Tibial artery (tissue), 4 donors: Measurements from ENCODE around the gene ANTKMT.

Experiments used
- DNase-seq, 2 donors: peaks; one replicate each; pipeline ENCODE4 v3.0.0-alpha.2; 2019
- H3K27ac ChIP-seq, 2 donors: fragments of 200-600 bp; sonication (generic) in 1 of 2; 1 replicate in 1 of 2; 2 replicates in 1 of 2; pipeline ENCODE4 v1.5.1; 2018 to 2019; ENCODE audit warnings: mild to moderate bottlenecking in 1 of 2
- H3K27me3 ChIP-seq, 2 donors: fragments of 200-600 bp; sonication (generic) in 1 of 2; one replicate each; pipeline versions ENCODE4 v1.5.1 to v1.6.0; 2016 to 2019
- H3K36me3 ChIP-seq, 3 donors: fragments of 200-600 bp; sonication (generic) in 2 of 3; one replicate each; pipeline ENCODE4 v1.5.1; 2016 to 2019; ENCODE audit warnings: mild to moderate bottlenecking in 2 of 3
- H3K4me1 ChIP-seq, 4 donors: fragments of 200-600 bp; sonication (generic) in 2 of 4; 1 replicate in 3 of 4; 2 replicates in 1 of 4; pipeline ENCODE4 v1.5.1; 2016 to 2019
- H3K4me3 ChIP-seq, 2 donors: fragments of 200-600 bp; sonication (generic) in 1 of 2; 1 replicate in 1 of 2; 2 replicates in 1 of 2; pipeline ENCODE4 v1.5.1; 2018 to 2019; ENCODE audit warnings: mild to moderate bottlenecking in 2 of 2
- H3K9me3 ChIP-seq, 3 donors: fragments of 200-600 bp; sonication (generic) in 1 of 3; one replicate each; pipeline ENCODE4 v1.5.1; 2016 to 2019
- intact Hi-C: fragments of 100-400 bp; cut with DNase I; formaldehyde crosslinking; loops from one replicate; pipeline ENCODE4 v1.15.0; 2023; ENCODE audit warnings: low total_unique reads
- TF ChIP-seq, protein P1 (sequence below), 2 experiments: fragments of 200-600 bp in 1 of 2; fragments of 450-650 bp in 1 of 2; IDR thresholded peaks; one replicate each; pipeline ENCODE4 v1.5.1; 2017 to 2019; ENCODE audit warnings: antibody characterized with exemption in 2 of 2, mild to moderate bottlenecking in 1 of 2, moderate library complexity in 1 of 2

The ANTKMT gene

DNA sequence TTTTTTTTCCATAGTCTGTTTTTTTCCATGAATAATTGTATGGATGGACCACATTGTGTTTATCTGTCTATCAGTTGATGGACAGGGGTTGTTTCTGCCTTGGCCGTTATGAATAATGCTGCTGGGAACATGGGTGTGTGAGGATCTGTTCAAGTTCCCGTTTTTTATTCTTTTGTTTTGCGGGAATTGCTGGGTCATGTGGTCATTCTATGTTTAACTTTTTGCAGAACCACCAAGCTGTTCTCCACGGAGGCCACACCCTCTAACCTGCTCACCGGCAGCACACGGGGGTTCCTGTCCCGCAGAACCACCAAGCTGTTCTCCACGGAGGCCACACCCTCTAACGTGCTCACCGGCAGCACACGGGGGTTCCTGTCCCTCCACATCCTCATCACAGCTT lies 33.7 kb downstream of the ANTKMT start:
- no peak for DNase-seq
- intact Hi-C loops = no loop called here
- H3K4me1 ChIP-seq = peaks cover 0 to 5% (median 0%) of the 10 kb centered on the region in 4 donors
- no peaks in the 10 kb centered on the region for H3K36me3 ChIP-seq
- H3K4me3 ChIP-seq = no peak overlapping the region
- no peak overlapping the region for H3K27ac ChIP-seq
- H3K9me3 ChIP-seq = no peaks in the 10 kb centered on the region
- TF ChIP-seq, protein P1, sequence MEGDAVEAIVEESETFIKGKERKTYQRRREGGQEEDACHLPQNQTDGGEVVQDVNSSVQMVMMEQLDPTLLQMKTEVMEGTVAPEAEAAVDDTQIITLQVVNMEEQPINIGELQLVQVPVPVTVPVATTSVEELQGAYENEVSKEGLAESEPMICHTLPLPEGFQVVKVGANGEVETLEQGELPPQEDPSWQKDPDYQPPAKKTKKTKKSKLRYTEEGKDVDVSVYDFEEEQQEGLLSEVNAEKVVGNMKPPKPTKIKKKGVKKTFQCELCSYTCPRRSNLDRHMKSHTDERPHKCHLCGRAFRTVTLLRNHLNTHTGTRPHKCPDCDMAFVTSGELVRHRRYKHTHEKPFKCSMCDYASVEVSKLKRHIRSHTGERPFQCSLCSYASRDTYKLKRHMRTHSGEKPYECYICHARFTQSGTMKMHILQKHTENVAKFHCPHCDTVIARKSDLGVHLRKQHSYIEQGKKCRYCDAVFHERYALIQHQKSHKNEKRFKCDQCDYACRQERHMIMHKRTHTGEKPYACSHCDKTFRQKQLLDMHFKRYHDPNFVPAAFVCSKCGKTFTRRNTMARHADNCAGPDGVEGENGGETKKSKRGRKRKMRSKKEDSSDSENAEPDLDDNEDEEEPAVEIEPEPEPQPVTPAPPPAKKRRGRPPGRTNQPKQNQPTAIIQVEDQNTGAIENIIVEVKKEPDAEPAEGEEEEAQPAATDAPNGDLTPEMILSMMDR (IDR thresholded peaks at IDR 0.05) = no peak
- H3K27me3 ChIP-seq = peaks cover 0 to 10% of the 10 kb centered on the region in 2 donors

DNA sequence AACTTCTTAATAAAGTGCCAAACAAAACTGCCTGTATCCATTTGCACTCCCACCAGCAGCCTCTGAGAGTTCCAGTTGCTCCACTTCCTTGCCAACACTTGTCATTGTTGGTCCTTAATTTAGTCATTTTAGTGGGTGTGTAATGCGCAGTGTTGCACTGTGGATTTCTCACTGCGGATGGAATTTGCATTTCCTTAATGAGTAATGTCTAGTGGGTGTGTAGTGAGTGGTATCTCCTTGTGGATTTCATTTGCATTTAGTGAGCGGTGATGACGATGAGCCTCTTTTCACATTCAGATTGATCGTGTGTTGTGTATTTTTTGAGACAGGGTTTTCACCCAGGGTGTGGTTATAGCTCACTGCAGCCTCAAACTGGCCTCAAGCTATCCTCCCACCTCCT lies 35.5 kb downstream of the ANTKMT start:
- no peak overlapping the region for H3K4me3 ChIP-seq
- TF ChIP-seq, protein P1 (IDR thresholded peaks at IDR 0.05) = no peak
- H3K4me1 ChIP-seq = peaks cover 0 to 4% (median 0%) of the 10 kb centered on the region in 4 donors
- H3K27me3 ChIP-seq = peaks cover 0 to 20% of the 10 kb centered on the region in 2 donors
- no peak for DNase-seq
- intact Hi-C loops = no loop called here
- no peaks in the 10 kb centered on the region for H3K36me3 ChIP-seq
- H3K27ac ChIP-seq = no peak overlapping the region
- no peaks in the 10 kb centered on the region for H3K9me3 ChIP-seq

DNA sequence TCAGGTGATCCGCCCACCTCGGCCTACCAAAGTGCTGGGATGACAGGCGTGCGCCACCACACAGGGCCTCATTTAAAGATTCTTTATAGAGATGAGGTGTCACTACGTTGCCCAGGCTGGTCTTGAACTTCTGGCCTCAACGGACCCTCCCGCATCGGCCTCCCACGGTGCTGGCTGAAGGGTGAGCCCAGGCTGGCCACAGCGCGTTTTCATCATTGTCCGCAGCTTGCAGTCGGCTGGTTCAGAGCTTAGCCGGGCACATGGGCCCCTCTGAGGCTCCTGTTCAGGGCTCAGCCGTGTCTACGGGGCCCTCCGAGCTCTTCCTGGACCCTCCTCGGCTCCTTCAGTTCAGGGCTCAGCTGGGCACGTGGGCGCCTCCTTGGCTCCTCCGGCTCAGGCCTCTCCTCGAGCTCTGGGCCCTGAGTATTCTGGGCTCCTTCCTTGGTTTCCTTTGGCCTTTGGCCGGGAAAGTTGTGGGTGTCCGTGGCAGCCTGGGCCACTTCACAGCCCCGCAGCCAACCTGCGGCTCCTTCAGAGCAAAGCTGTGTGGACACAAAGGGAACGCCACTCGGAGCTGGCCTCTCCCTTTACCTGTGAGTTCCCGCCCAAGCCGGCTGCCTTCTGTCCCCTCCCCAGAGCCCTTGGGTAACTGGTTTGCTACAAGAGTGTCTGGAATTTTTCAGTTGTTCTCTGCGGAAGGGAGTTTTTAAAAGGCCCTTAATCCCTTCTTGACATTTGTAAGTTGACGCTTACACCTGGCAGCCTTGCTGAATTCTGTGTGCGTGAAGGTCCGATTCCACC lies 38.4 kb downstream of the ANTKMT start:
- TF ChIP-seq, protein P1 (IDR thresholded peaks at IDR 0.05) = no peak
- intact Hi-C loops = no loop called here
- H3K4me1 ChIP-seq = peaks cover 0 to 4% (median 0%) of the 10 kb centered on the region in 4 donors
- no peaks in the 10 kb centered on the region for H3K36me3 ChIP-seq
- no peak overlapping the region for H3K4me3 ChIP-seq
- no peaks in the 10 kb centered on the region for H3K9me3 ChIP-seq
- no peak for DNase-seq
- H3K27ac ChIP-seq = no peak overlapping the region
- peaks cover 0 to 41% of the 10 kb centered on the region in 2 donors for H3K27me3 ChIP-seq

DNA sequence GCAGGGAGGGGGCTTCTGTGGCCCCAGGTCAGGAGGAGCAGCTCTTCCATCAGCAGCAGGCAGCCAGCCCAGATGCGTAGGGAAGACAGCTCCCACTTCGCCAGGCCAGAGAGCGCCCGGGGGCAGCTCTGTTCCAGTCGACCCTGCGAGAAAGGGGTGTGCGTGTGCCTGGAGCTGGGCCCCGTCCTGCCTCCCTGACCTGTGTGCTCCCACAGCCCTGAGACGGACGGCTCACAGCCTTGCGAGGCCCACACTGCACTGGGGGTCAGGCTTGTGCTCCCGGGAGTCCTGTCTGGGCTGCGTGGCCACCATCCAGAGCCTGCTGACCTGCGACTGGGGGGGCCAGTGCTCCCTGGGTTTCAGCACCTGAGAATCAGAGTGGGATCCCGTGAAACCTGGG lies 39.1 kb downstream of the ANTKMT start:
- Histone ChIP-seq H3K36me3 (no peaks in the 10 kb centered on the region), H3K9me3 (no peaks in the 10 kb centered on the region), H3K27ac (no peak overlapping the region), H3K27me3 (peaks cover 0 to 47% of the 10 kb centered on the region in 2 donors), H3K4me1 (peaks cover 0 to 4% (median 0%) of the 10 kb centered on the region in 4 donors), H3K4me3 (no peak overlapping the region)
- no peak for DNase-seq
- TF ChIP-seq, protein P1 (IDR thresholded peaks at IDR 0.05) = no peak
- intact Hi-C loops = no loop called here

DNA sequence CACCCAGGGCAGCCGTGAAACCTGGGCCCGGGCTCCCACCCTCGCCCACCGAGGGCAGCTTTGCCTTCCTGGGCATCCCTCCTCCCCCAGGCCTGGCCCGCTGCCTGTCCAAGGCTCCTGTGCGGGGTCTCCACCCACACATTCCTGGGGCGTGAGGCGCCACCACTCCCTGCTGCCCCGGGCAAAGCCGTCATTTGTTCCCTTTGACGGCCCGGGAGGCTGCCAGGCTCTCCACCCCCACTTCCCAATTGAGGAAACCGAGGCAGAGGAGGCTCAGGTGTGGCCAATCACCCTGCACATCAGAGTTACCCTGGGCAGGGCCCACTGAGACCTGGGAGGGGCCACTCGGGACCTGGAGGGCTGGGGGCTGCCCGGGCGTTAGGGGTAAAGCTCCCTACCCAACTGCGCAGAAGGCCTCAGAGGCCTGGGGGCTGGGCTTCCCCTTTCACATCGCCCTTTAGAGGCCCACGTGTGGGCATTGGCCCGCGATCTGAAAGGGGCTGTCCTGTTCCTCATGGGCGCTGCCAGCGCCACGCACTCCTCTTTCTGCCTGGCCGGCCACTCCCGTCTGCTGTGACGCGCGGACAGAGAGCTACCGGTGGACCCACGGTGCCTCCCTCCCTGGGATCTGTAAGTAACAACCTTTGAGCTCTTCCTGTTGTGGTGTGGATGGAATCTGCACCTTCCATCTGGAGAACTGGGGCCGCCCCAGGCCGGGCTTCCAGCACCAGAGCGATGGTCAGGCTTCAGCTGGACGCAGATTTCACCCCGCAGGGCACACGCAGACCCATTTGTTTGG lies 39.8 kb downstream of the ANTKMT start, which contains the start of gene MSLN:
Gene MSLN (plus strand): TSS at position 190 of the 799 bp plus-strand sequence. CDS start 1,947 bp downstream, outside the sequence.
- TF ChIP-seq, protein P1 (IDR thresholded peaks at IDR 0.05) = no peak
- no peaks in the 10 kb centered on the region for H3K9me3 ChIP-seq
- peaks cover 0 to 52% of the 10 kb centered on the region in 2 donors for H3K27me3 ChIP-seq
- peaks cover 0 to 4% (median 0%) of the 10 kb centered on the region in 4 donors for H3K4me1 ChIP-seq
- no peak within 1 kb of the TSS for H3K4me3 ChIP-seq
- DNase-seq = no peak
- no peaks in the 10 kb centered on the region for H3K36me3 ChIP-seq
- no peak within 1 kb of the TSS for H3K27ac ChIP-seq
- intact Hi-C loops = no loop called here
